ENCODE results near the gene PAK2. TPM values are rescaled to one million over a fixed set of nuclear protein-coding genes. Genes with fewer than 3 reads are reported as not detected.

PAK2 gene
- total RNA-seq, 4 donors from 2014 or later = 43.3 to 75.6 (median 49.8) TPM

DNA sequence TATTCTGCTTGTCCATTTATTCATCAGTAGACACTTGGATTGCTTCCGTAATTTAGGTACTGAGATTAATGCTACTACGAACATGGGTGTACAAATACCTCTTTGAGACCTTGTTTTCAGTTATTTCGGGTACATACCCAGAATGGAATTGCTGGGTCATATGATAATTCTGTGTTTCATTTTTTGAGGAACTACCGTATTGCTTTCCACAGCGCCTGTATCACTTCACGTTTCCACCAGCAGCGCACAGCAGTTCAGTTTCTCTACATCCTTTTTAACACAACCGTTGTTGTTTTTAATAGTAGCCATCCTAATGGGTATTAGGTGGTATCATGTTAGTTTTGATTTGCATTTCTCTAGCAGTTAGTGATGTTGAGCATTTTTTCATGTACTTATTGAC, 9.5 kb downstream of the PAK2 start:
- H3K27ac ChIP-seq = no peak overlapping the region
- WGBS, 2 donors = 93% methylated on average over 8 of the region's 8 CpGs
- TF ChIP-seq EP300 (IDR thresholded peaks at IDR 0.05) (no peak), POLR2A (IDR thresholded peaks at IDR 0.05) (no peak)
- TF ChIP-seq, protein P1, sequence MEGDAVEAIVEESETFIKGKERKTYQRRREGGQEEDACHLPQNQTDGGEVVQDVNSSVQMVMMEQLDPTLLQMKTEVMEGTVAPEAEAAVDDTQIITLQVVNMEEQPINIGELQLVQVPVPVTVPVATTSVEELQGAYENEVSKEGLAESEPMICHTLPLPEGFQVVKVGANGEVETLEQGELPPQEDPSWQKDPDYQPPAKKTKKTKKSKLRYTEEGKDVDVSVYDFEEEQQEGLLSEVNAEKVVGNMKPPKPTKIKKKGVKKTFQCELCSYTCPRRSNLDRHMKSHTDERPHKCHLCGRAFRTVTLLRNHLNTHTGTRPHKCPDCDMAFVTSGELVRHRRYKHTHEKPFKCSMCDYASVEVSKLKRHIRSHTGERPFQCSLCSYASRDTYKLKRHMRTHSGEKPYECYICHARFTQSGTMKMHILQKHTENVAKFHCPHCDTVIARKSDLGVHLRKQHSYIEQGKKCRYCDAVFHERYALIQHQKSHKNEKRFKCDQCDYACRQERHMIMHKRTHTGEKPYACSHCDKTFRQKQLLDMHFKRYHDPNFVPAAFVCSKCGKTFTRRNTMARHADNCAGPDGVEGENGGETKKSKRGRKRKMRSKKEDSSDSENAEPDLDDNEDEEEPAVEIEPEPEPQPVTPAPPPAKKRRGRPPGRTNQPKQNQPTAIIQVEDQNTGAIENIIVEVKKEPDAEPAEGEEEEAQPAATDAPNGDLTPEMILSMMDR (IDR thresholded peaks at IDR 0.05) = no peak
- H3K4me3 ChIP-seq = no peak overlapping the region
- H3K36me3 ChIP-seq = peaks cover 0 to 21% (median 0%) of the 10 kb centered on the region in 3 donors
- no peaks in the 10 kb centered on the region for H3K27me3 ChIP-seq
- peaks cover 0 to 22% (median 2%) of the 10 kb centered on the region in 4 donors for H3K4me1 ChIP-seq
- DNase-seq (ENCODE audit: low spot score in 2 of 2) = no peak
- no peaks in the 10 kb centered on the region for H3K9me3 ChIP-seq

- WGBS, 2 donors = 94 to 95% methylated on average over 8 of the region's 8 CpGs
- H3K4me3 ChIP-seq = no peak overlapping the region
- no peak overlapping the region for H3K27ac ChIP-seq
- DNase-seq (ENCODE audit: low spot score in 2 of 2) = no peak
- H3K4me1 ChIP-seq = peaks cover 0 to 26% (median 4%) of the 10 kb centered on the region in 4 donors
- peaks cover 0 to 23% (median 0%) of the 10 kb centered on the region in 3 donors for H3K36me3 ChIP-seq
- H3K27me3 ChIP-seq = no peaks in the 10 kb centered on the region
- H3K9me3 ChIP-seq = peaks cover 0 to 11% (median 0%) of the 10 kb centered on the region in 4 donors
- TF ChIP-seq, protein P1 (IDR thresholded peaks at IDR 0.05) = no peak
- TF ChIP-seq POLR2A (IDR thresholded peaks at IDR 0.05) = no peak
- no peak for TF ChIP-seq EP300 (IDR thresholded peaks at IDR 0.05)
Observed at GRCh38 chr3:196753201-196753600, 13.5 kb downstream of the PAK2 start.

GRCh38 chr3:196754091-196754981, 14.7 kb downstream of the PAK2 start:
- no peak for DNase-seq (ENCODE audit: low spot score in 2 of 2)
- Histone ChIP-seq H3K27ac (peak overlapping the region in 1 of 4 donors; percentile 9), H3K27me3 (no peaks in the 10 kb centered on the region), H3K36me3 (peaks cover 0 to 19% (median 0%) of the 10 kb centered on the region in 3 donors), H3K9me3 (peaks cover 0 to 11% (median 0%) of the 10 kb centered on the region in 4 donors), H3K4me3 (no peak overlapping the region), H3K4me1 (peaks cover 0 to 30% (median 6%) of the 10 kb centered on the region in 4 donors)
- TF ChIP-seq POLR2A (IDR thresholded peaks at IDR 0.05) = no peak
- TF ChIP-seq EP300 (IDR thresholded peaks at IDR 0.05) = no peak
- TF ChIP-seq, protein P1 (IDR thresholded peaks at IDR 0.05) = no peak
- WGBS, 2 donors = 69 to 74% methylated on average over 9 of the region's 9 CpGs

- peaks cover 0 to 35% (median 6%) of the 10 kb centered on the region in 4 donors for H3K4me1 ChIP-seq
- no peaks in the 10 kb centered on the region for H3K27me3 ChIP-seq
- no peak overlapping the region for H3K27ac ChIP-seq
- peaks cover 0 to 11% (median 0%) of the 10 kb centered on the region in 4 donors for H3K9me3 ChIP-seq
- H3K4me3 ChIP-seq = no peak overlapping the region
- WGBS, 2 donors = 89 to 98% methylated on average over 4 of the region's 4 CpGs
- no peak for DNase-seq (ENCODE audit: low spot score in 2 of 2)
- TF ChIP-seq POLR2A (IDR thresholded peaks at IDR 0.05) (no peak), EP300 (IDR thresholded peaks at IDR 0.05) (no peak)
- TF ChIP-seq, protein P1 (IDR thresholded peaks at IDR 0.05) = no peak
- H3K36me3 ChIP-seq = peaks cover 0 to 19% (median 0%) of the 10 kb centered on the region in 3 donors
Observed at GRCh38 chr3:196756732-196757131, 17.1 kb downstream of the PAK2 start.

All from tibial nerve (tissue), 4 donors.